Hepatocyte (in vitro differentiated cells): ENCODE results near the gene HSPB7.

Experiments used
- EZH2phosphoT487 ChIP-seq: fragments of 200-600 bp; sonication (generic); IDR thresholded peaks from one replicate; pipeline ENCODE4 v1.6.1; 2018; ENCODE audit warnings: antibody characterized with exemption, mild to moderate bottlenecking, low read depth, moderate library complexity; ENCODE audit not compliant: unreplicated experiment, severe bottlenecking
- TF ChIP-seq, protein P1 (sequence below): fragments of 200-600 bp; sonication (generic); IDR thresholded peaks from 2 replicates; pipeline ENCODE4 v1.5.1; 2016; ENCODE audit warnings: antibody characterized with exemption, mild to moderate bottlenecking; ENCODE audit not compliant: poor library complexity

DNA sequence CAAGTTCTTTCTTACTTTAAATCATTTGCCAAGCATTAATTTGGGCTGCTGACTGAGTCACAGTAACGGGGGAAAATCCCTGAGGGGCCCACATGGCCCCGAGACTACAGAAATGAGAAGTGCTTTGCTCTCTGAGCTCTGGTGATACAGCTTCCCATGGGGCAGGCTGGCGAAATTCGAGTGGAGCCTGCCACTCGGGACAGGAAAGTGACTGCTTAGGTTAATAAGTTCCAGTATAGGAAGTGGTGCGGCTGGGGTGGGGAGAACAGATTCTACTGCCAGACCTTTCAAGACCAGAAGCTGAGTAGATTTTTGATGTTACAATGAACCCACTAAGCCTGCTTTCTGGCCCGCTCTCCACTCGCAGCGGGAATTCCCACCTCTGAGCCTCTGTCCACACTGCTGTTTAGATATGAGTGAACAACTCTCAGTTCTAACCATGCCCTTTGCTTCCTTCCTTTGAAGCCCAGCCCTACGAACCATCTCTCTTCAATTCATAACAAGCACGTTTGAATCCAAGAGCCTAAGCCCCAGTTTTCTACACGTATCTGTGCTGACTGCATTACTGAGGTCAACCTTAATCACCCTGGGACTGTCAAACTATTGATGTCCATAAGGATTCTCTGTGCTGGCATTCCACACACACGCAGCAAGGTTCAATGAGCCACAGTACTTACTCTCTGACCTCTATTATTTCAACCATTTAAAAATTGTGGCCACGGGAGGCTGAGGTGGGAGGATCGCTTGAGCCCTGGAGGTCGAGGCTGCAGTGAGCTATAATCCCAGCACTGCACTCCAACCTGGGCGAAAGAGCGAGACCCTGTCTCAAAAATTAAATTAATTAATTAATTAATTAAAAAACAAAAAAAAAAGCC, 51.5 kb downstream of the HSPB7 start:
- TF ChIP-seq, protein P1, sequence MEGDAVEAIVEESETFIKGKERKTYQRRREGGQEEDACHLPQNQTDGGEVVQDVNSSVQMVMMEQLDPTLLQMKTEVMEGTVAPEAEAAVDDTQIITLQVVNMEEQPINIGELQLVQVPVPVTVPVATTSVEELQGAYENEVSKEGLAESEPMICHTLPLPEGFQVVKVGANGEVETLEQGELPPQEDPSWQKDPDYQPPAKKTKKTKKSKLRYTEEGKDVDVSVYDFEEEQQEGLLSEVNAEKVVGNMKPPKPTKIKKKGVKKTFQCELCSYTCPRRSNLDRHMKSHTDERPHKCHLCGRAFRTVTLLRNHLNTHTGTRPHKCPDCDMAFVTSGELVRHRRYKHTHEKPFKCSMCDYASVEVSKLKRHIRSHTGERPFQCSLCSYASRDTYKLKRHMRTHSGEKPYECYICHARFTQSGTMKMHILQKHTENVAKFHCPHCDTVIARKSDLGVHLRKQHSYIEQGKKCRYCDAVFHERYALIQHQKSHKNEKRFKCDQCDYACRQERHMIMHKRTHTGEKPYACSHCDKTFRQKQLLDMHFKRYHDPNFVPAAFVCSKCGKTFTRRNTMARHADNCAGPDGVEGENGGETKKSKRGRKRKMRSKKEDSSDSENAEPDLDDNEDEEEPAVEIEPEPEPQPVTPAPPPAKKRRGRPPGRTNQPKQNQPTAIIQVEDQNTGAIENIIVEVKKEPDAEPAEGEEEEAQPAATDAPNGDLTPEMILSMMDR = no peak
- TF ChIP-seq EZH2phosphoT487 = no peak
